GM06990 (cell line): ENCODE measurements around the gene SFXN4.
"Not testable (repeated sequence)": the region's sequence is repeated elsewhere in the genome, so short reads cannot be mapped to it uniquely, and the experiment has no call there.

Experiments used
- DNase-seq: peaks from one replicate; pipeline ENCODE4 v3.0.0-alpha.2; 2011; ENCODE audit not compliant: insufficient read length; ENCODE audit errors: extremely low read depth
- H3K27me3 ChIP-seq: replicated peaks from 2 replicates; pipeline ENCODE4 v1.6.0; 2011; ENCODE audit warnings: low read length; ENCODE audit not compliant: control insufficient read depth, insufficient read depth
- H3K36me3 ChIP-seq: 2 replicates; pipeline ENCODE4 v1.5.1; 2011; ENCODE audit warnings: low read length; ENCODE audit not compliant: control insufficient read depth, insufficient read depth
- H3K4me3 ChIP-seq: replicated peaks from 2 replicates; pipeline ENCODE4 v1.5.1; 2011; ENCODE audit warnings: low read depth, mild to moderate bottlenecking, control low read depth, low read length
- TF ChIP-seq, protein P1 (sequence below): IDR thresholded peaks from 2 replicates; pipeline ENCODE4 v1.5.1; 2011; ENCODE audit warnings: low read length, control low read depth, mild to moderate bottlenecking, inconsistent platforms; ENCODE audit not compliant: insufficient read depth, poor library complexity, severe bottlenecking

Gene SFXN4

DNA sequence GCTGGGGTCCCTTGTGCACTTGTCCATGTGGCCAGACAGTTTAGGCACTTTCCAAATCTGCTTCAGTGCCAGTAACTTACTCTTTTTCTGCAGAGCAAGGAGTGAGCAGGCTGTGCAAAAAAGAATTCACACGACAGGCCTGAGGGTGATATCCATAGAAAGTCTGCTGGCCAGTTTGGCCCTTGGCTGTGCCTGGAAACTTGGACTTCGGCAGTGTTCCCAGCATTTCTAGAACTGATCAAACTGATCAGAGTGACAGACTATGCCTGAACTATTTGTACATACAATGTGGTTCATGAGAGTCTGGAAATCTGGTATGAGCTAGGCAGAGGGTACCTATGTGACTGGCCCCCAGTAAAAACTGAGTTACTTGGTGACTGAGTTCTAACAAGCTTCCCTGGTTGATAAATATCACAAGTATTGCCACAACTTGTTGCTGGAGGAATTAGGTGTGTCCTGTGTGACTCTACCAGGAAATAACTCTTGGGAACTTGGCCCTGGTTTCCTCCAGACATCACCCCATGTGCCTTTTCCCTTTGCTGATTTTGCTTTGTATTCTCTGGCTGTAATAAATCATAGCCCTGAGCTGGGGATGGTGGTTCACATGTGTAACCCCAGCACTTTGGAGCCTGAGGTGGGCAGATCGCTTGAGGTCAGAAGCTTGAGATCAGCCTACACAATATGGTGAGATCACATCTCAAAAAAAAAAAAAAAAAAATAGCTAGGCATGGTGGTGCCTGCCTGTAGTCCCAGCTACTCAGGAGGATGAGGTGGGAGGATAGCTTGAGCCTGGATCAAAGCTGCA is 64.9 kb downstream of the SFXN4 start:
- Histone ChIP-seq H3K4me3 (no peak overlapping the region), H3K36me3 (no peaks in the 10 kb centered on the region), H3K27me3 (no peaks in the 10 kb centered on the region)
- TF ChIP-seq, protein P1, sequence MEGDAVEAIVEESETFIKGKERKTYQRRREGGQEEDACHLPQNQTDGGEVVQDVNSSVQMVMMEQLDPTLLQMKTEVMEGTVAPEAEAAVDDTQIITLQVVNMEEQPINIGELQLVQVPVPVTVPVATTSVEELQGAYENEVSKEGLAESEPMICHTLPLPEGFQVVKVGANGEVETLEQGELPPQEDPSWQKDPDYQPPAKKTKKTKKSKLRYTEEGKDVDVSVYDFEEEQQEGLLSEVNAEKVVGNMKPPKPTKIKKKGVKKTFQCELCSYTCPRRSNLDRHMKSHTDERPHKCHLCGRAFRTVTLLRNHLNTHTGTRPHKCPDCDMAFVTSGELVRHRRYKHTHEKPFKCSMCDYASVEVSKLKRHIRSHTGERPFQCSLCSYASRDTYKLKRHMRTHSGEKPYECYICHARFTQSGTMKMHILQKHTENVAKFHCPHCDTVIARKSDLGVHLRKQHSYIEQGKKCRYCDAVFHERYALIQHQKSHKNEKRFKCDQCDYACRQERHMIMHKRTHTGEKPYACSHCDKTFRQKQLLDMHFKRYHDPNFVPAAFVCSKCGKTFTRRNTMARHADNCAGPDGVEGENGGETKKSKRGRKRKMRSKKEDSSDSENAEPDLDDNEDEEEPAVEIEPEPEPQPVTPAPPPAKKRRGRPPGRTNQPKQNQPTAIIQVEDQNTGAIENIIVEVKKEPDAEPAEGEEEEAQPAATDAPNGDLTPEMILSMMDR: no peak
- no peak for DNase-seq

- TF ChIP-seq, protein P1: no peak
- H3K4me3 ChIP-seq: no peak overlapping the region
- H3K27me3 ChIP-seq: no peaks in the 10 kb centered on the region
- no peaks in the 10 kb centered on the region for H3K36me3 ChIP-seq
- no peak for DNase-seq
Observed at GRCh38 chr10:119098576-119098975, 66.9 kb downstream of the SFXN4 start.

GRCh38 chr10:119096641-119097415 is 68.7 kb downstream of the SFXN4 start:
- not testable (repeated sequence) for H3K36me3 ChIP-seq, H3K4me3 ChIP-seq, H3K27me3 ChIP-seq, DNase-seq

- Histone ChIP-seq H3K27me3 (no peaks in the 10 kb centered on the region), H3K4me3 (no peak overlapping the region), H3K36me3 (no peaks in the 10 kb centered on the region)
- TF ChIP-seq, protein P1: no peak
- no peak for DNase-seq
Observed at GRCh38 chr10:119095640-119096039, 69.9 kb downstream of the SFXN4 start.

- DNase-seq: peak; percentile 32
- no peaks in the 10 kb centered on the region for H3K36me3 ChIP-seq
Observed at GRCh38 chr10:119090968-119091367, 74.5 kb downstream of the SFXN4 start.

More at GRCh38 chr10:119090968-119091367, 74.5 kb downstream of the SFXN4 start:
- Histone ChIP-seq H3K27me3 (no peaks in the 10 kb centered on the region), H3K4me3 (no peak overlapping the region)
- TF ChIP-seq, protein P1: no peak
